SK-N-SH (cell line): ENCODE measurements around the gene LIME1. TPM values are rescaled to one million over a fixed set of nuclear protein-coding genes. Genes with fewer than 3 reads are reported as not detected.

ENCODE experiments used
- CTCF ChIA-PET: fragments of 300-600, 350-600 bp; formaldehyde crosslinking; extraction: SDS; loops from one replicate; lab custom pipeline; 2021; lab: Yijun Ruan, JAX
- POLR2A ChIA-PET: fragments of 350-600 bp; sonication (Branson Sonifier 250); formaldehyde crosslinking; extraction: SDS; loops from one replicate; lab custom pipeline; 2020; ENCODE audit warnings: antibody characterized with exemption, inconsistent platforms; lab: Yijun Ruan, JAX
- DNase-seq: peaks from one replicate; pipeline ENCODE4 v3.0.0; 2012
- H2AFZ ChIP-seq: fragments of 200-600 bp; sonication (generic); 2 replicates; pipeline ENCODE4 v1.8.1; 2016; ENCODE audit warnings: antibody characterized with exemption, mild to moderate bottlenecking, low read depth
- H3F3A ChIP-seq: fragments of 200-600 bp; sonication (generic); replicated peaks from 2 replicates; pipeline ENCODE3; 2016; ENCODE audit warnings: antibody characterized with exemption, mild to moderate bottlenecking; ENCODE audit not compliant: insufficient read depth
- H3K27ac ChIP-seq, 2 experiments: fragments of 200-500 bp in 1 of 2; fragments of 200-600 bp in 1 of 2; sonication (Bioruptor generic) in 1 of 2; sonication (generic), shearing (Covaris generic) in 1 of 2; 2 replicates each; pipeline versions ENCODE4 v1.5.1 to v1.6.1; 2014 to 2016; ENCODE audit warnings: low read depth in 2 of 2, inconsistent platforms in 1 of 2, low read length in 1 of 2, mild to moderate bottlenecking in 1 of 2, mixed read lengths in 1 of 2
- H3K27me3 ChIP-seq: fragments of 200-600 bp; sonication (generic), shearing (Covaris generic); 2 replicates; pipeline ENCODE4 v1.6.1; 2016; ENCODE audit warnings: mixed run types; ENCODE audit not compliant: insufficient read depth
- H3K36me3 ChIP-seq, 2 experiments: fragments of 200-500 bp in 1 of 2; fragments of 200-600 bp in 1 of 2; sonication (Bioruptor generic) in 1 of 2; sonication (generic) in 1 of 2; replicated peaks in 1 of 2; 2 replicates each; pipeline versions ENCODE3 to v1.5.1; 2014 to 2016; ENCODE audit warnings: low read length in 1 of 2, mild to moderate bottlenecking in 1 of 2; ENCODE audit not compliant: insufficient read depth in 2 of 2, control insufficient read depth in 1 of 2
- H3K4me1 ChIP-seq, 2 experiments: fragments of 200-500 bp in 1 of 2; fragments of 200-600 bp in 1 of 2; sonication (Bioruptor generic) in 1 of 2; sonication (generic), shearing (Covaris generic) in 1 of 2; 2 replicates each; pipeline versions ENCODE4 v1.5.1 to v1.6.1; 2014 to 2016; ENCODE audit warnings: low read depth in 1 of 2, low read length in 1 of 2, mixed run types in 1 of 2; ENCODE audit not compliant: insufficient read depth in 2 of 2, control insufficient read depth in 1 of 2
- H3K4me2 ChIP-seq: fragments of 200-600 bp; sonication (generic), shearing (Covaris generic); 2 replicates; pipeline ENCODE4 v1.6.1; 2017; ENCODE audit warnings: mixed run types
- H3K4me3 ChIP-seq, 2 experiments: fragments of 200-500 bp in 1 of 2; fragments of 200-600 bp in 1 of 2; sonication (Bioruptor generic) in 1 of 2; sonication (generic), shearing (Covaris generic) in 1 of 2; 2 replicates each; pipeline versions ENCODE4 v1.5.1 to v1.8.1; 2014 to 2016; ENCODE audit warnings: low read depth in 2 of 2, inconsistent platforms in 1 of 2, low read length in 1 of 2, mild to moderate bottlenecking in 1 of 2, mixed read lengths in 1 of 2, moderate library complexity in 1 of 2
- H3K79me2 ChIP-seq: fragments of 200-600 bp; sonication (generic); 2 replicates; pipeline ENCODE4 v1.8.1; 2017; ENCODE audit warnings: mild to moderate bottlenecking; ENCODE audit not compliant: insufficient read depth
- H3K9ac ChIP-seq: fragments of 200-600 bp; sonication (generic); 2 replicates; pipeline ENCODE4 v1.6.1; 2017; ENCODE audit warnings: mixed run types
- H3K9me2 ChIP-seq: fragments of 200-600 bp; sonication (generic); 2 replicates; pipeline ENCODE4 v1.6.1; 2017; ENCODE audit warnings: mixed run types
- H3K9me3 ChIP-seq: fragments of 200-600 bp; sonication (generic); 2 replicates; pipeline ENCODE4 v1.6.1; 2017; ENCODE audit warnings: mixed run types, mild to moderate bottlenecking, moderate library complexity
- H4K20me1 ChIP-seq: fragments of 200-600 bp; sonication (generic); 2 replicates; pipeline ENCODE4 v1.6.1; 2017; ENCODE audit warnings: mild to moderate bottlenecking, mixed run types; ENCODE audit not compliant: insufficient read depth
- CTCF ChIP-seq: fragments of 200-600 bp; sonication (generic); IDR thresholded peaks from 2 replicates; pipeline ENCODE4 v1.6.1; 2017; ENCODE audit warnings: antibody characterized with exemption, mild to moderate bottlenecking, moderate library complexity
- EP300 ChIP-seq, 2 experiments: IDR thresholded peaks; 2 replicates each; pipeline versions ENCODE4 v1.4.0 to v1.6.1; 2012; ENCODE audit warnings: borderline replicate concordance in 1 of 2, low read depth in 1 of 2, low read length in 1 of 2
- EZH2phosphoT487 ChIP-seq: fragments of 200-600 bp; sonication (generic); IDR thresholded peaks from 2 replicates; pipeline ENCODE4 v1.6.1; 2017; ENCODE audit warnings: low read depth, mixed run types, mild to moderate bottlenecking, antibody characterized with exemption, moderate library complexity, borderline replicate concordance
- FOSL2 ChIP-seq: IDR thresholded peaks from 2 replicates; pipeline ENCODE4 v1.4.0; 2012; ENCODE audit warnings: low read depth, mild to moderate bottlenecking, moderate library complexity, borderline replicate concordance
- GABPA ChIP-seq: IDR thresholded peaks from 2 replicates; pipeline ENCODE4 v1.4.0; 2012; ENCODE audit warnings: low read depth, mild to moderate bottlenecking
- IRF3 ChIP-seq: fragments of 150-350 bp; IDR thresholded peaks from 2 replicates; pipeline ENCODE4 v1.6.1; 2016; ENCODE audit warnings: mild to moderate bottlenecking, low read depth, low read length
- JUND ChIP-seq: IDR thresholded peaks from 2 replicates; pipeline ENCODE4 v1.4.0; 2012
- MAX ChIP-seq: IDR thresholded peaks from 2 replicates; pipeline ENCODE4 v1.4.0; 2012; ENCODE audit warnings: low read depth
- MEF2A ChIP-seq: IDR thresholded peaks from 2 replicates; pipeline ENCODE4 v1.4.0; 2012; ENCODE audit warnings: low read depth, borderline replicate concordance
- NFIC ChIP-seq: IDR thresholded peaks from 2 replicates; pipeline ENCODE4 v1.4.0; 2012; ENCODE audit warnings: borderline replicate concordance
- PBX3 ChIP-seq: IDR thresholded peaks from 2 replicates; pipeline ENCODE4; 2012
- RAD21 ChIP-seq: IDR thresholded peaks from 2 replicates; pipeline ENCODE4 v1.6.1; 2012; ENCODE audit warnings: mild to moderate bottlenecking, low read length
- RXRA ChIP-seq: IDR thresholded peaks from 2 replicates; pipeline ENCODE4 v1.4.0; 2012; ENCODE audit warnings: low read depth, mild to moderate bottlenecking, borderline replicate concordance
- SMC3 ChIP-seq: IDR thresholded peaks from 2 replicates; pipeline ENCODE4 v1.6.1; 2012; ENCODE audit warnings: low read depth, low read length, improper control_type of control experiment
- TAF1 ChIP-seq: IDR thresholded peaks from 2 replicates; pipeline ENCODE4 v1.6.1; 2012; ENCODE audit warnings: low read depth, mild to moderate bottlenecking, low read length, moderate library complexity, borderline replicate concordance
- TCF12 ChIP-seq: IDR thresholded peaks from 2 replicates; pipeline ENCODE4 v1.4.0; 2012
- WGBS: methylation state at CpG from one replicate; pipeline ENCODE4 v1.1.6; 2017; ENCODE audit warnings: low lambda C conversion rate; 5-methylcytosine and 5-hydroxymethylcytosine counted together
- polyA plus RNA-seq, 3 experiments: library from polyadenylated mRNA; depleted of rRNA; stranded (reverse); fragments of >200 nt; gene quantifications; 2 replicates each; pipeline ENCODE4 v1.2.3, GENCODE V29; 2012
- TF ChIP-seq, protein P1 (sequence below): fragments of 150-350 bp; IDR thresholded peaks from 2 replicates; pipeline ENCODE4 v1.6.1; 2017; ENCODE audit warnings: antibody characterized with exemption, low read length, low read depth, borderline replicate concordance

LIME1 gene
- polyA plus RNA-seq, 1 of the 3 experiments (the other 2 are of a cell fraction): 10.9 TPM

GRCh38 chr20:63749597-63750508 is 13.4 kb downstream of the LIME1 start:
- Histone ChIP-seq H3K9me3 (no peaks in the 10 kb centered on the region), H3F3A (peaks cover 4% of the 10 kb centered on the region)
- CTCF ChIA-PET: interaction anchor here (1.3 kb wide), 1 partner anchor 9 kb away, joined by 3 read pairs; no protein-coding TSS in a partner anchor
- TF ChIP-seq CTCF (no peak), EZH2phosphoT487 (no peak), MAX (no peak), RAD21 (no peak), PBX3 (no peak), RXRA (no peak), NFIC (no peak), EP300 (IDR thresholded peaks at IDR 0.05; ENCODE audit: borderline replicate concordance in 1 of 2, low read depth in 1 of 2, low read length in 1 of 2) (no peak), GABPA (no peak), MEF2A (no peak), IRF3 (no peak), JUND (no peak), SMC3 (no peak), TCF12 (no peak), TAF1 (no peak), FOSL2 (no peak)
- TF ChIP-seq, protein P1, sequence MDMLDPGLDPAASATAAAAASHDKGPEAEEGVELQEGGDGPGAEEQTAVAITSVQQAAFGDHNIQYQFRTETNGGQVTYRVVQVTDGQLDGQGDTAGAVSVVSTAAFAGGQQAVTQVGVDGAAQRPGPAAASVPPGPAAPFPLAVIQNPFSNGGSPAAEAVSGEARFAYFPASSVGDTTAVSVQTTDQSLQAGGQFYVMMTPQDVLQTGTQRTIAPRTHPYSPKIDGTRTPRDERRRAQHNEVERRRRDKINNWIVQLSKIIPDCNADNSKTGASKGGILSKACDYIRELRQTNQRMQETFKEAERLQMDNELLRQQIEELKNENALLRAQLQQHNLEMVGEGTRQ: no peak
- TF ChIP-seq, all 33 proteins: peak for 0
- Histone ChIP-seq H4K20me1 (no peaks in the 10 kb centered on the region), H3K27me3 (no peaks in the 10 kb centered on the region), H3K4me2 (no peak overlapping the region), H3K4me3 (no peak overlapping the region), H3K4me1 (peaks cover 0 to 10% of the 10 kb centered on the region in 2 experiments; a peak in 1 of 4 replicates), H3K79me2 (no peaks in the 10 kb centered on the region), H3K9ac (no peak overlapping the region), H2AFZ (no peak overlapping the region), H3K27ac (no peak overlapping the region), H3K9me2 (no peaks in the 10 kb centered on the region), H3K36me3 (no peaks in the 10 kb centered on the region)
- whole genome bisulfite sequencing: 95% methylated on average over 8 of the region's 16 CpGs
- POLR2A ChIA-PET: interaction anchor here (2.5 kb wide), 1 partner anchor 9 kb away, joined by 7 read pairs; no protein-coding TSS in a partner anchor
- DNase-seq: peak; percentile 30
